IPS DF 6.9 (cell line): ENCODE measurements around the gene COL15A1.

Source experiments
- DNase-seq: peaks from one replicate; pipeline ENCODE4 v3.0.0-alpha.2; 2013; ENCODE audit warnings: low read depth, low spot score
- H3K27ac ChIP-seq: one replicate; pipeline ENCODE4 v1.5.1; 2013; ENCODE audit warnings: low read length, control low read depth
- H3K27me3 ChIP-seq: 2 replicates; pipeline ENCODE4 v1.6.1; 2013; ENCODE audit warnings: mild to moderate bottlenecking, low read length; ENCODE audit not compliant: control insufficient read depth, insufficient read depth
- H3K36me3 ChIP-seq: 2 replicates; pipeline ENCODE4 v1.6.1; 2013; ENCODE audit warnings: low read length; ENCODE audit not compliant: control insufficient read depth, insufficient read depth
- H3K4me1 ChIP-seq: 2 replicates; pipeline ENCODE4 v1.6.1; 2013; ENCODE audit warnings: low read length; ENCODE audit not compliant: control insufficient read depth, insufficient read depth
- H3K4me3 ChIP-seq: 2 replicates; pipeline ENCODE4 v1.5.1; 2013; ENCODE audit warnings: mild to moderate bottlenecking, low read length
- H3K9me3 ChIP-seq: 2 replicates; pipeline ENCODE4 v1.6.1; 2013; ENCODE audit warnings: low read length, inconsistent platforms; ENCODE audit not compliant: control insufficient read depth, insufficient read depth
- WGBS: extraction: QIAGEN DNeasy Blood & Tissue Kit; methylation state at CpG from one replicate; pipeline ENCODE4 v1.1.7; 2013; ENCODE audit warnings: mixed read lengths, missing lambda C conversion rate; ENCODE audit not compliant: insufficient read length, insufficient coverage; 5-methylcytosine and 5-hydroxymethylcytosine counted together

COL15A1 gene

GRCh38 chr9:99000476-99001395 is 57.0 kb downstream of the COL15A1 start:
- no peaks in the 10 kb centered on the region for H3K4me1 ChIP-seq
- DNase-seq = no peak
- H3K36me3 ChIP-seq = no peaks in the 10 kb centered on the region
- WGBS = no CpG with 5 or more reads among the region's 5 CpGs
- H3K27ac ChIP-seq = no peak overlapping the region
- H3K9me3 ChIP-seq = no peaks in the 10 kb centered on the region
- no peaks in the 10 kb centered on the region for H3K27me3 ChIP-seq
- H3K4me3 ChIP-seq = no peak overlapping the region

GRCh38 chr9:99001892-99002291 is 58.2 kb downstream of the COL15A1 start:
- no CpG with 5 or more reads among the region's 2 CpGs for WGBS
- no peak overlapping the region for H3K4me3 ChIP-seq

GRCh38 chr9:99002706-99003105 is 59.0 kb downstream of the COL15A1 start:
- H3K4me3 ChIP-seq = no peak overlapping the region
- no peaks in the 10 kb centered on the region for H3K27me3 ChIP-seq
- no peak overlapping the region for H3K27ac ChIP-seq
- no peaks in the 10 kb centered on the region for H3K9me3 ChIP-seq
- H3K4me1 ChIP-seq = no peaks in the 10 kb centered on the region
- H3K36me3 ChIP-seq = no peaks in the 10 kb centered on the region
- no peak for DNase-seq

More at GRCh38 chr9:99001892-99002291, 58.2 kb downstream of the COL15A1 start:
- Histone ChIP-seq H3K36me3 (no peaks in the 10 kb centered on the region), H3K4me1 (no peaks in the 10 kb centered on the region), H3K27me3 (no peaks in the 10 kb centered on the region), H3K27ac (no peak overlapping the region), H3K9me3 (no peaks in the 10 kb centered on the region)
- no peak for DNase-seq

- Histone ChIP-seq H3K4me3 (no peak overlapping the region), H3K27ac (no peak overlapping the region)
- no CpG with 5 or more reads among the region's 5 CpGs for WGBS
Measured at GRCh38 chr9:99003308-99003707, 59.6 kb downstream of the COL15A1 start.

GRCh38 chr9:99004115-99004514 is 60.4 kb downstream of the COL15A1 start:
- H3K27me3 ChIP-seq = no peaks in the 10 kb centered on the region
- H3K4me1 ChIP-seq = no peaks in the 10 kb centered on the region
- H3K4me3 ChIP-seq = no peak overlapping the region
- no peak overlapping the region for H3K27ac ChIP-seq
- no peak for DNase-seq
- no peaks in the 10 kb centered on the region for H3K9me3 ChIP-seq
- WGBS = no CpG with 5 or more reads among the region's 5 CpGs
- H3K36me3 ChIP-seq = no peaks in the 10 kb centered on the region

More at GRCh38 chr9:99003308-99003707, 59.6 kb downstream of the COL15A1 start:
- no peaks in the 10 kb centered on the region for H3K4me1 ChIP-seq
- no peak for DNase-seq
- H3K27me3 ChIP-seq = no peaks in the 10 kb centered on the region
- no peaks in the 10 kb centered on the region for H3K9me3 ChIP-seq
- H3K36me3 ChIP-seq = no peaks in the 10 kb centered on the region

- Histone ChIP-seq H3K27me3 (no peaks in the 10 kb centered on the region), H3K4me3 (no peak overlapping the region), H3K36me3 (no peaks in the 10 kb centered on the region), H3K4me1 (no peaks in the 10 kb centered on the region), H3K9me3 (no peaks in the 10 kb centered on the region), H3K27ac (no peak overlapping the region)
- WGBS = no CpG with 5 or more reads among the region's 16 CpGs
- no peak for DNase-seq
Measured at GRCh38 chr9:99004717-99005460, 61.2 kb downstream of the COL15A1 start.

- peaks cover 1% of the 10 kb centered on the region for H3K9me3 ChIP-seq
- no peaks in the 10 kb centered on the region for H3K27me3 ChIP-seq
- no peak overlapping the region for H3K4me3 ChIP-seq
- H3K4me1 ChIP-seq = no peaks in the 10 kb centered on the region
- H3K36me3 ChIP-seq = no peaks in the 10 kb centered on the region
- H3K27ac ChIP-seq = no peak overlapping the region
- no peak for DNase-seq
- whole genome bisulfite sequencing = no CpG with 5 or more reads among the region's 6 CpGs
Measured at GRCh38 chr9:99005651-99006050, 61.9 kb downstream of the COL15A1 start.

- WGBS = no CpG with 5 or more reads among the region's 1 CpG
- Histone ChIP-seq H3K4me3 (no peak overlapping the region), H3K9me3 (peaks cover 1% of the 10 kb centered on the region), H3K4me1 (no peaks in the 10 kb centered on the region), H3K36me3 (no peaks in the 10 kb centered on the region), H3K27me3 (no peaks in the 10 kb centered on the region), H3K27ac (no peak overlapping the region)
- no peak for DNase-seq
Measured at GRCh38 chr9:99006511-99006910, 62.8 kb downstream of the COL15A1 start.

- Histone ChIP-seq H3K4me3 (no peak overlapping the region), H3K27me3 (no peaks in the 10 kb centered on the region), H3K9me3 (peaks cover 1% of the 10 kb centered on the region), H3K36me3 (no peaks in the 10 kb centered on the region), H3K27ac (no peak overlapping the region), H3K4me1 (no peaks in the 10 kb centered on the region)
- WGBS = no CpG with 5 or more reads among the region's 2 CpGs
- DNase-seq = no peak
Measured at GRCh38 chr9:99006979-99007378, 63.3 kb downstream of the COL15A1 start.

GRCh38 chr9:99008203-99008602 is 64.5 kb downstream of the COL15A1 start:
- H3K9me3 ChIP-seq = peaks cover 1% of the 10 kb centered on the region
- no peak for DNase-seq
- no peaks in the 10 kb centered on the region for H3K27me3 ChIP-seq
- no peaks in the 10 kb centered on the region for H3K36me3 ChIP-seq
- H3K4me1 ChIP-seq = no peaks in the 10 kb centered on the region
- H3K4me3 ChIP-seq = no peak overlapping the region
- no peak overlapping the region for H3K27ac ChIP-seq
